SH-SY5Y (cell line): ENCODE data around the gene IL25.

Experiments
- GATA2 ChIP-seq: IDR thresholded peaks from 2 replicates; pipeline ENCODE4 v1.6.1; 2011; ENCODE audit warnings: mild to moderate bottlenecking, low read depth, low read length
- GATA3 ChIP-seq: IDR thresholded peaks from 2 replicates; pipeline ENCODE4 v1.6.1; 2011; ENCODE audit warnings: low read depth, mild to moderate bottlenecking, low read length, moderate library complexity

DNA sequence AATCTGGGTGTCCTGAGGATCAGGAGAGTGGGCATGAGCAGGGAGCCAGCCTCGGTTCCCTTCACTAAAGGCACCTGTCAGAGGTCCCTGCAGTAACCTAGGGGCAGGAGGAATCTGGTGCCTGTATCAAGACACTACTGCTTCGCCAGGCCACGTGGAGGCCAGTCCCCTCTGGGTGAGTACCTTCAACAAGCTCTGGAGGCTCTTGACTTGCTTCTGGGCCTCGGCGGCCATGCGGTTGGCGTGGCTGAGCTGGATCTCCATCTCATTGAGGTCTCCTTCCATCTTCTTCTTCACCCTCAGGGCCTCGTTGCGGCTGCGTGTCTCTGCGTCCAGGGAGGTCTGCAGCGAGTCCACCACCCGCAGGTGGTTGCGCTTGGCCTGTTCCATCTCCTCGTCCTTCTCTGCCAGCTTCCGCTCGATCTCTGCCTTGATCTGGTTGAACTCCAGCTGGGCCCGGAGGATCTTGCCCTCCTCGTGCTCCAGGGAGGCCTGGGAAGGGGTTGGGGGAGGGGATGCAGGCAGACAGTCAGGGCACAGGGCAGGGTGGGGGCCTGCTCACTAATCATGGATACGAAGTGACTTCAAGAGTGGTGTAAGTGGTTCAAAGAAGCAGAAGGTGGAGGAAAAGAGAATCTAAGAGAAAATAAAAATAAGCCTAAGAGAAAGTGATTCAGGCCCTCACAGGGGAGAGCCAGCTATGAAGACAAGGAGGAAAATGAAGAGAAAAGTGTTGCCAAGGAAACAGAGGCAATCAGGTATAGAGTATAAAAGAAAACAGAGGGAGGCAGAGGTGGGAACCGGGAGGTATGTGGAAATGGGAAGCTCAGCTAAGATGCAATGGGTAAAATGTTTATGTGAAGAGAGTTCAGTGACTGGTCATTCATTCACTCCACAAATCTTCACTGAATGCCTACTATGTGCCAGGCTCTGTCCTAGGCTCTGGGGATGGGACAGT is 43.5 kb downstream of the IL25 start:
- TF ChIP-seq GATA2 (no peak), GATA3 (no peak)
